HG02852 (cell line): ENCODE results near the gene ATG16L2.
A peak's percentile ranks its signal among the peaks of the same experiment; 100 is the strongest.
"Not testable (repeated sequence)": the region's sequence is repeated elsewhere in the genome, so short reads cannot be mapped to it uniquely, and the experiment has no call there.

Experiments used
- ATAC-seq: cut with Tn5 transposase; IDR thresholded peaks from one replicate; pipeline ENCODE4 v1.9.1; 2021; ENCODE audit warnings: mild to moderate bottlenecking, moderate library complexity; ENCODE audit not compliant: unreplicated experiment

ATG16L2 gene

GRCh38 chr11:72793425-72794367 lies 20.5 kb upstream of the ATG16L2 start, which contains the start of gene STARD10:
Gene STARD10, minus strand, starts transcription at chr11:72794047. Its CDS starts 12,866 bp downstream, at chr11:72781181.
- peak; percentile 85 for ATAC-seq

- no peak for ATAC-seq
Observed at GRCh38 chr11:72798361-72798760, 15.8 kb upstream of the ATG16L2 start.

GRCh38 chr11:72799441-72799840 lies 14.8 kb upstream of the ATG16L2 start:
- ATAC-seq: no peak

- no peak for ATAC-seq
Observed at GRCh38 chr11:72802822-72803221, 11.4 kb upstream of the ATG16L2 start.

- ATAC-seq: no peak
Observed at GRCh38 chr11:72805216-72805615, 9.0 kb upstream of the ATG16L2 start.

- ATAC-seq: not testable (repeated sequence)
Observed at GRCh38 chr11:72806378-72806777, 7.8 kb upstream of the ATG16L2 start.

GRCh38 chr11:72807021-72807693 lies 7.1 kb upstream of the ATG16L2 start:
- ATAC-seq: no peak

GRCh38 chr11:72807792-72808191 lies 6.4 kb upstream of the ATG16L2 start:
- no peak for ATAC-seq

GRCh38 chr11:72808331-72808798 lies 5.8 kb upstream of the ATG16L2 start:
- ATAC-seq: no peak

GRCh38 chr11:72811686-72812085 lies 2.5 kb upstream of the ATG16L2 start:
- not testable (repeated sequence) for ATAC-seq

- no peak for ATAC-seq
Observed at GRCh38 chr11:72812604-72812966, 1.6 kb upstream of the ATG16L2 start.

- peak; percentile 20 for ATAC-seq
Observed at GRCh38 chr11:72812967-72813739, 1.1 kb upstream of the ATG16L2 start.

- ATAC-seq: peak; percentile 62
Observed at GRCh38 chr11:72813740-72814285, 398 bp upstream of the ATG16L2 start.

- no peak for ATAC-seq
Observed at GRCh38 chr11:72815110-72815618, 953 bp downstream of the ATG16L2 start.

GRCh38 chr11:72816404-72816990 lies 2.3 kb downstream of the ATG16L2 start:
- no peak for ATAC-seq

- ATAC-seq: no peak
Observed at GRCh38 chr11:72817966-72818365, 3.8 kb downstream of the ATG16L2 start.

GRCh38 chr11:72818971-72819370 lies 4.8 kb downstream of the ATG16L2 start:
- no peak for ATAC-seq

GRCh38 chr11:72820439-72821139 lies 6.4 kb downstream of the ATG16L2 start:
- ATAC-seq: no peak

GRCh38 chr11:72821221-72821919 lies 7.2 kb downstream of the ATG16L2 start:
- no peak for ATAC-seq
